ENCODE results near the gene CBX4. TPM values are rescaled to one million over a fixed set of nuclear protein-coding genes. Genes with fewer than 3 reads are reported as not detected.

CBX4 gene
- total and polyA plus RNA-seq, 10 of the 15 experiments (the other 5 are each of a cell fraction or from before 2014, with no cell fraction given) = 0.69 to 24.6 (median 4.2) TPM

GRCh38 chr17:79840269-79840988 is 1.2 kb upstream of the CBX4 start:
- Histone ChIP-seq H3K4me2 (ENCODE audit: control insufficient read depth, insufficient read depth) (peak overlapping the region; percentile 87), H3K4me3 (peak overlapping the region; percentile 63; the same call in 1 of the 2 replicates), H4K20me1 (ENCODE audit: control insufficient read depth, insufficient read depth) (0 out of 2 replicates have a peak, but pooled peaks cover 5% of the 10 kb centered on the region), H3K36me3 (ENCODE audit: control insufficient read depth in 2 of 2, insufficient read depth in 2 of 2, low read length in 1 of 2) (peaks cover 0 to under 1% of the 10 kb centered on the region in 2 experiments; a peak in 2 of 4 replicates), H3K9me3 (replicated peaks; ENCODE audit: control insufficient read depth, insufficient read depth, low read length) (no peaks in the 10 kb centered on the region; the same call in 2 of the 3 replicates), H3K27ac (ENCODE audit: control insufficient read depth, insufficient read depth) (no peak overlapping the region), H3K79me2 (ENCODE audit: control insufficient read depth, insufficient read depth, low read length) (peaks cover 22% of the 10 kb centered on the region), H2AFZ (ENCODE audit: control insufficient read depth, low read depth, low read length) (no peak overlapping the region), H3K9ac (ENCODE audit: control insufficient read depth, insufficient read depth, low read length) (no peak overlapping the region), H3K4me1 (ENCODE audit: control insufficient read depth, insufficient read depth, low read length) (peaks cover 21% of the 10 kb centered on the region), H3K27me3 (replicated peaks in 1 of 2; ENCODE audit: control insufficient read depth in 2 of 2, insufficient read depth in 2 of 2, low read length in 1 of 2) (peaks cover 22 to 38% of the 10 kb centered on the region in 2 experiments)
- ATAC-seq (no peak), FAIRE-seq (no peak), DNase-seq (ENCODE audit: low read depth, low spot score) (no peak)
- no TSS peak for BruUV-seq (replicated peaks)
- TF ChIP-seq EGR1 (IDR thresholded peaks at IDR 0.05; ENCODE audit: borderline replicate concordance in 1 of 2, low read depth in 2 of 2, low read length in 2 of 2) (no peak), CEBPB (IDR thresholded peaks at IDR 0.05; ENCODE audit: borderline replicate concordance in 1 of 2, low read depth in 2 of 2, low read length in 2 of 2) (peak in 1 of 2 experiments; percentile 71; a peak in 1 of 4 replicates)
- RAD21 ChIA-PET (ENCODE audit: unreplicated experiment) = interaction anchor here (0.9 to 2.5 kb wide), 3 partner anchors 15 to 130 kb away, joined by 3 to 11 read pairs (median 3); no protein-coding TSS in a partner anchor
- CTCF ChIA-PET = interaction anchor here (1.0 to 2.1 kb wide), 6 partner anchors 9 to 83 kb away, joined by 3 to 7 read pairs (median 4); no protein-coding TSS in a partner anchor
- intact Hi-C loops (cut with micrococcal nuclease; ENCODE audit: unreplicated experiment) = loop anchor here (10.0 kb wide), 1 partner anchor 134 kb away; no protein-coding TSS in a partner anchor
- SMC1A ChIA-PET (ENCODE audit: uncharacterized antibody, unreplicated experiment) = interaction anchor here (1.6 kb wide), 1 partner anchor 13 kb away, joined by 3 read pairs; no protein-coding TSS in a partner anchor
- WGBS (ENCODE audit: insufficient coverage, insufficient replicate concordance, low lambda C conversion rate, missing lambda C conversion rate) = 33% methylated on average over 58 of the region's 74 CpGs
- POLR2A ChIA-PET = interaction anchor here (0.6 to 2.0 kb wide), 2 partner anchors 43 to 139 kb away, joined by 4 to 15 read pairs; partner anchors contain the start of gene CBX8
- in situ Hi-C loops (cut with MboI) = loop anchor here (5.0 kb wide), 1 partner anchor 33 kb away; no protein-coding TSS in a partner anchor
